ENCODE results near the gene GABRA5.

GABRA5 gene

DNA sequence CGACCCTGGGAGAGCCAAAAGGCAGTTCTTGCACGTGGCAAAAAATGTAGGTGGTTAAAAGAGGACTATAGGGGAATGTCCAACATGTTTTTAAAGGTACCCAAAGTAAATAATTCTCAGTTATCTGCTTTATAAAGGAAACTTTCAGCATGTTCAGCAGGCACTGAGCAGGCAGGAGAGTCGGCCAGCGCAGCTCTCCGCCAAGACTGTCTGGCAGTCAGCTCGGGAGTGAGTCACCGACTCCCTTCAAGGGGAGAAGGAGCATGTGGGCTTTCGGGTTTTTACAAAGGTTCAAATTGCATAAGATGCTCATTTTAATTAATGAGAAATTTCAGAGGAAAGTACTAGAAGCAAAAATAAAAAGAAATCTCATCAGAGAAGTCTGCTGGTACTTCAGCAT lies 7.0 kb downstream of the GABRA5 start:
- no peak for ATAC-seq
- TF ChIP-seq ARNTL (CRISPR knock-in tag; IDR thresholded peaks at IDR 0.05; ENCODE audit: borderline replicate concordance, low read depth): no peak
- TF ChIP-seq, protein P1, sequence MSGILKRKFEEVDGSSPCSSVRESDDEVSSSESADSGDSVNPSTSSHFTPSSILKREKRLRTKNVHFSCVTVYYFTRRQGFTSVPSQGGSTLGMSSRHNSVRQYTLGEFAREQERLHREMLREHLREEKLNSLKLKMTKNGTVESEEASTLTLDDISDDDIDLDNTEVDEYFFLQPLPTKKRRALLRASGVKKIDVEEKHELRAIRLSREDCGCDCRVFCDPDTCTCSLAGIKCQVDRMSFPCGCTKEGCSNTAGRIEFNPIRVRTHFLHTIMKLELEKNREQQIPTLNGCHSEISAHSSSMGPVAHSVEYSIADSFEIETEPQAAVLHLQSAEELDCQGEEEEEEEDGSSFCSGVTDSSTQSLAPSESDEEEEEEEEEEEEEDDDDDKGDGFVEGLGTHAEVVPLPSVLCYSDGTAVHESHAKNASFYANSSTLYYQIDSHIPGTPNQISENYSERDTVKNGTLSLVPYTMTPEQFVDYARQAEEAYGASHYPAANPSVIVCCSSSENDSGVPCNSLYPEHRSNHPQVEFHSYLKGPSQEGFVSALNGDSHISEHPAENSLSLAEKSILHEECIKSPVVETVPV (CRISPR knock-in tag; IDR thresholded peaks at IDR 0.05): no peak
- TF ChIP-seq BACH2 (CRISPR knock-in tag; IDR thresholded peaks at IDR 0.05; ENCODE audit: borderline replicate concordance): no peak
- no peak for TF ChIP-seq ZNF565 (CRISPR knock-in tag; conservative IDR thresholded peaks at IDR 0.05; ENCODE audit: low read depth)
- no peak for TF ChIP-seq ISL1 (CRISPR knock-in tag; IDR thresholded peaks at IDR 0.05)
- no peak for TF ChIP-seq TOX (CRISPR knock-in tag; IDR thresholded peaks at IDR 0.05; ENCODE audit: borderline replicate concordance)

DNA sequence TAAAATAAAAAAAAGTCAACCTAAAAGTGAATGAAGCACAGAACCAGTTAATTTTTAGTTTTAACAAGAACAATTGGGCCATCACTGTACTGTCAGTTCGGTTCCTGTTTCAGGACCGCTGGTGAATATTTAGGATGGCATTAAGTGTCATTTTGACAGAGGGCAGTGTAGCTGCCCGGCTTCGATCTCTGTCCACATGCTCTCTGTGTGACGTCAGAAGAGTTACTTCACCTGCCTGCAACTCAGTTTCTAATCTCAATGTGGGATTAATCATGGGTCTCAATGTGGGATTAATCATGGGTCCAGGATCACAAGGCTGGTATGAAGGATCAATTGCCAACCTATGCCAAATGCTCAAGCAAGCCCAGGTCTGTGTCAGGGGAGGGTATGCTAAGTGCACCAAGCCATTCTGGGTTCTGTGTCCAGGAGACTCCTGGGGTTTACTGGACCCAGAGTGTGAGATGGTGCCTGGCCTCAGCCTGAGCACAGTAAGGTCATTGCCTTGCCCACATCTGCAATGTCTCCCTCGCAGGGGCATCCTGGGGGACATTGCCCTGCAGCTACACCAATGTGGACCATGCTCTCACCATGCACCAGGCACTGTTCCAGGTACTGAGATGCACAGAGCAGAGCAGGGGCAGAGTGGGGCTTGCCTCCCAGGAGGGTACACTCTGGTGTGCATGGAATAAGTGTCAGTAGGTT lies 8.1 kb downstream of the GABRA5 start:
- ATAC-seq: no peak
- TF ChIP-seq ESRRG (CRISPR knock-in tag; IDR thresholded peaks at IDR 0.05) (no peak), ZNF565 (CRISPR knock-in tag; conservative IDR thresholded peaks at IDR 0.05; ENCODE audit: low read depth) (no peak), ZNF70 (CRISPR knock-in tag; IDR thresholded peaks at IDR 0.05) (no peak), SNAI2 (CRISPR knock-in tag; IDR thresholded peaks at IDR 0.05) (no peak), ZFP3 (CRISPR knock-in tag; IDR thresholded peaks at IDR 0.05) (no peak), RARB (CRISPR knock-in tag; IDR thresholded peaks at IDR 0.05) (no peak), CSDC2 (CRISPR knock-in tag; IDR thresholded peaks at IDR 0.05) (no peak), ARNTL (CRISPR knock-in tag; IDR thresholded peaks at IDR 0.05; ENCODE audit: borderline replicate concordance, low read depth) (no peak), TOX (CRISPR knock-in tag; IDR thresholded peaks at IDR 0.05; ENCODE audit: borderline replicate concordance) (no peak), PPARA (CRISPR knock-in tag; IDR thresholded peaks at IDR 0.05; ENCODE audit: borderline replicate concordance) (no peak)
- TF ChIP-seq, protein P2, sequence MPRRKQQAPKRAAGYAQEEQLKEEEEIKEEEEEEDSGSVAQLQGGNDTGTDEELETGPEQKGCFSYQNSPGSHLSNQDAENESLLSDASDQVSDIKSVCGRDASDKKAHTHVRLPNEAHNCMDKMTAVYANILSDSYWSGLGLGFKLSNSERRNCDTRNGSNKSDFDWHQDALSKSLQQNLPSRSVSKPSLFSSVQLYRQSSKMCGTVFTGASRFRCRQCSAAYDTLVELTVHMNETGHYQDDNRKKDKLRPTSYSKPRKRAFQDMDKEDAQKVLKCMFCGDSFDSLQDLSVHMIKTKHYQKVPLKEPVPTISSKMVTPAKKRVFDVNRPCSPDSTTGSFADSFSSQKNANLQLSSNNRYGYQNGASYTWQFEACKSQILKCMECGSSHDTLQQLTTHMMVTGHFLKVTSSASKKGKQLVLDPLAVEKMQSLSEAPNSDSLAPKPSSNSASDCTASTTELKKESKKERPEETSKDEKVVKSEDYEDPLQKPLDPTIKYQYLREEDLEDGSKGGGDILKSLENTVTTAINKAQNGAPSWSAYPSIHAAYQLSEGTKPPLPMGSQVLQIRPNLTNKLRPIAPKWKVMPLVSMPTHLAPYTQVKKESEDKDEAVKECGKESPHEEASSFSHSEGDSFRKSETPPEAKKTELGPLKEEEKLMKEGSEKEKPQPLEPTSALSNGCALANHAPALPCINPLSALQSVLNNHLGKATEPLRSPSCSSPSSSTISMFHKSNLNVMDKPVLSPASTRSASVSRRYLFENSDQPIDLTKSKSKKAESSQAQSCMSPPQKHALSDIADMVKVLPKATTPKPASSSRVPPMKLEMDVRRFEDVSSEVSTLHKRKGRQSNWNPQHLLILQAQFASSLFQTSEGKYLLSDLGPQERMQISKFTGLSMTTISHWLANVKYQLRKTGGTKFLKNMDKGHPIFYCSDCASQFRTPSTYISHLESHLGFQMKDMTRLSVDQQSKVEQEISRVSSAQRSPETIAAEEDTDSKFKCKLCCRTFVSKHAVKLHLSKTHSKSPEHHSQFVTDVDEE (CRISPR knock-in tag; IDR thresholded peaks at IDR 0.05): no peak
- TF ChIP-seq, protein P3, sequence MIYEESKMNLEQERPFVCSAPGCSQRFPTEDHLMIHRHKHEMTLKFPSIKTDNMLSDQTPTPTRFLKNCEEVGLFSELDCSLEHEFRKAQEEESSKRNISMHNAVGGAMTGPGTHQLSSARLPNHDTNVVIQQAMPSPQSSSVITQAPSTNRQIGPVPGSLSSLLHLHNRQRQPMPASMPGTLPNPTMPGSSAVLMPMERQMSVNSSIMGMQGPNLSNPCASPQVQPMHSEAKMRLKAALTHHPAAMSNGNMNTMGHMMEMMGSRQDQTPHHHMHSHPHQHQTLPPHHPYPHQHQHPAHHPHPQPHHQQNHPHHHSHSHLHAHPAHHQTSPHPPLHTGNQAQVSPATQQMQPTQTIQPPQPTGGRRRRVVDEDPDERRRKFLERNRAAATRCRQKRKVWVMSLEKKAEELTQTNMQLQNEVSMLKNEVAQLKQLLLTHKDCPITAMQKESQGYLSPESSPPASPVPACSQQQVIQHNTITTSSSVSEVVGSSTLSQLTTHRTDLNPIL (CRISPR knock-in tag; IDR thresholded peaks at IDR 0.05; ENCODE audit: low read depth): no peak
- TF ChIP-seq, protein P4, sequence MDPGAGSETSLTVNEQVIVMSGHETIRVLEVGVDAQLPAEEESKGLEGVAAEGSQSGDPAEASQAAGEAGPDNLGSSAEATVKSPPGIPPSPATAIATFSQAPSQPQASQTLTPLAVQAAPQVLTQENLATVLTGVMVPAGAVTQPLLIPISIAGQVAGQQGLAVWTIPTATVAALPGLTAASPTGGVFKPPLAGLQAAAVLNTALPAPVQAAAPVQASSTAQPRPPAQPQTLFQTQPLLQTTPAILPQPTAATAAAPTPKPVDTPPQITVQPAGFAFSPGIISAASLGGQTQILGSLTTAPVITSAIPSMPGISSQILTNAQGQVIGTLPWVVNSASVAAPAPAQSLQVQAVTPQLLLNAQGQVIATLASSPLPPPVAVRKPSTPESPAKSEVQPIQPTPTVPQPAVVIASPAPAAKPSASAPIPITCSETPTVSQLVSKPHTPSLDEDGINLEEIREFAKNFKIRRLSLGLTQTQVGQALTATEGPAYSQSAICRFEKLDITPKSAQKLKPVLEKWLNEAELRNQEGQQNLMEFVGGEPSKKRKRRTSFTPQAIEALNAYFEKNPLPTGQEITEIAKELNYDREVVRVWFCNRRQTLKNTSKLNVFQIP (CRISPR knock-in tag; IDR thresholded peaks at IDR 0.05; ENCODE audit: borderline replicate concordance, low read depth): no peak
- TF ChIP-seq, protein P1 (CRISPR knock-in tag; IDR thresholded peaks at IDR 0.05): no peak

DNA sequence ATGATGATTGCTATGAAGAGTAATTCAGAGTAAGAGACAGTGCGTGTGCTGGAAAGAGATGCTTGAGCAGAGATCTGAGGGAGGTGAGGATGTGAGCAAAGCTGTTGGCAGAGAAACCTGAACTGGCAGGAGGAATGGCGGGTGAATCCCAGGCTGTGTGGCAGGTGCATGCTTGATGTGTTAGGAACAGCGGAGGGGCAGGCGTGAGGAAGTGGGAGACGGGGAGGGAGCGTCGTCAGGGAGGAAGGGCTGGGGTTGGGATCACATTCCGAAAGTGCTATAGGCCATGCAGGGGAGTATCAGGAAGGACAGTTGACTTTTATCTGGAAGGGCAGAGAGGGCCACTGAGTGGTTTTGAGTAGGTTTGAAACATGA lies 8.6 kb downstream of the GABRA5 start:
- TF ChIP-seq, protein P5, sequence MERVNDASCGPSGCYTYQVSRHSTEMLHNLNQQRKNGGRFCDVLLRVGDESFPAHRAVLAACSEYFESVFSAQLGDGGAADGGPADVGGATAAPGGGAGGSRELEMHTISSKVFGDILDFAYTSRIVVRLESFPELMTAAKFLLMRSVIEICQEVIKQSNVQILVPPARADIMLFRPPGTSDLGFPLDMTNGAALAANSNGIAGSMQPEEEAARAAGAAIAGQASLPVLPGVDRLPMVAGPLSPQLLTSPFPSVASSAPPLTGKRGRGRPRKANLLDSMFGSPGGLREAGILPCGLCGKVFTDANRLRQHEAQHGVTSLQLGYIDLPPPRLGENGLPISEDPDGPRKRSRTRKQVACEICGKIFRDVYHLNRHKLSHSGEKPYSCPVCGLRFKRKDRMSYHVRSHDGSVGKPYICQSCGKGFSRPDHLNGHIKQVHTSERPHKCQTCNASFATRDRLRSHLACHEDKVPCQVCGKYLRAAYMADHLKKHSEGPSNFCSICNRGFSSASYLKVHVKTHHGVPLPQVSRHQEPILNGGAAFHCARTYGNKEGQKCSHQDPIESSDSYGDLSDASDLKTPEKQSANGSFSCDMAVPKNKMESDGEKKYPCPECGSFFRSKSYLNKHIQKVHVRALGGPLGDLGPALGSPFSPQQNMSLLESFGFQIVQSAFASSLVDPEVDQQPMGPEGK (CRISPR knock-in tag; IDR thresholded peaks at IDR 0.05; ENCODE audit: borderline replicate concordance): no peak
- no peak for TF ChIP-seq ISL1 (CRISPR knock-in tag; IDR thresholded peaks at IDR 0.05)
- no peak for TF ChIP-seq BACH2 (CRISPR knock-in tag; IDR thresholded peaks at IDR 0.05; ENCODE audit: borderline replicate concordance)
- TF ChIP-seq ZFP30 (CRISPR knock-in tag; IDR thresholded peaks at IDR 0.05): no peak
- no peak for TF ChIP-seq ESRRG (CRISPR knock-in tag; IDR thresholded peaks at IDR 0.05)
- TF ChIP-seq GLIS3 (CRISPR knock-in tag; IDR thresholded peaks at IDR 0.05): no peak
- no peak for TF ChIP-seq CSDC2 (CRISPR knock-in tag; IDR thresholded peaks at IDR 0.05)
- TF ChIP-seq, protein P2 (CRISPR knock-in tag; IDR thresholded peaks at IDR 0.05): no peak
- no peak for TF ChIP-seq TOX (CRISPR knock-in tag; IDR thresholded peaks at IDR 0.05; ENCODE audit: borderline replicate concordance)
- TF ChIP-seq, protein P1 (CRISPR knock-in tag; IDR thresholded peaks at IDR 0.05): no peak
- no peak for TF ChIP-seq ZFP3 (CRISPR knock-in tag; IDR thresholded peaks at IDR 0.05)
- no peak for TF ChIP-seq RARB (CRISPR knock-in tag; IDR thresholded peaks at IDR 0.05)
- TF ChIP-seq ARNTL (CRISPR knock-in tag; IDR thresholded peaks at IDR 0.05; ENCODE audit: borderline replicate concordance, low read depth): no peak
- ATAC-seq: no peak

Data from SK-N-SH treated with all-trans-retinoic acid at 6 μM for 48 hours (cell line).